C4-2B (cell line): ENCODE results near the gene H6PD.

Experiments used
- H3K27ac ChIP-seq: fragments of 450-650 bp; 2 replicates; pipeline ENCODE4 v1.5.1; 2017
- CTCF ChIP-seq: fragments of 450-650 bp; conservative IDR thresholded peaks from 2 replicates; pipeline ENCODE4 v1.5.1; 2017; ENCODE audit warnings: mild to moderate bottlenecking
- ZFX ChIP-seq: fragments of 450-650 bp; IDR thresholded peaks from 2 replicates; pipeline ENCODE4 v1.6.1; 2017

The H6PD gene

GRCh38 chr1:9235560-9235959, 986 bp downstream of the H6PD start:
- H3K27ac ChIP-seq: peak overlapping the region; percentile 93

DNA sequence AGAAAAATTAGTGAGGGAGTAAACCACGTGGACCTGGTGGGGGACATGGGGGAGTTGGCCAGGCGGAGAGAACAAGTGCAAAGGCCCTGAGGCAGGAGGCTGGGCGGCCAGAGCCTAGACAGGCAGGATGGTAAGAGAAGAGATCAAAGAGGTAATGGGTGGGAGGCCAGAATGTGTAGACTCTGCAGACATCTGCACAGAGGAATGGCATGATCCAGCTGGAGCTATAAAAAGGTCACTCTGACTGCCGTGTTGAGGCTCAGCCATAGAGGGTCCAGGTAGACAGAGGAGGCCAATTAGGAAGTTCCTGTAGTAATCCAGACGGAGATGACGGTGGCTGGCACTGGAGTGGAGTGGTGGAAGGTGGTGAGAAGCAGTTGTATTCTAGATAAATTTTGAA, 3.6 kb downstream of the H6PD start:
- peak overlapping the region; percentile 65 for H3K27ac ChIP-seq
- TF ChIP-seq CTCF: no peak
- no peak for TF ChIP-seq ZFX

More at GRCh38 chr1:9235560-9235959, 986 bp downstream of the H6PD start:
- TF ChIP-seq CTCF (no peak), ZFX (no peak)

GRCh38 chr1:9238550-9238949, 4.0 kb downstream of the H6PD start:
- TF ChIP-seq CTCF (no peak), ZFX (no peak)
- peak overlapping the region; percentile 65 for H3K27ac ChIP-seq

DNA sequence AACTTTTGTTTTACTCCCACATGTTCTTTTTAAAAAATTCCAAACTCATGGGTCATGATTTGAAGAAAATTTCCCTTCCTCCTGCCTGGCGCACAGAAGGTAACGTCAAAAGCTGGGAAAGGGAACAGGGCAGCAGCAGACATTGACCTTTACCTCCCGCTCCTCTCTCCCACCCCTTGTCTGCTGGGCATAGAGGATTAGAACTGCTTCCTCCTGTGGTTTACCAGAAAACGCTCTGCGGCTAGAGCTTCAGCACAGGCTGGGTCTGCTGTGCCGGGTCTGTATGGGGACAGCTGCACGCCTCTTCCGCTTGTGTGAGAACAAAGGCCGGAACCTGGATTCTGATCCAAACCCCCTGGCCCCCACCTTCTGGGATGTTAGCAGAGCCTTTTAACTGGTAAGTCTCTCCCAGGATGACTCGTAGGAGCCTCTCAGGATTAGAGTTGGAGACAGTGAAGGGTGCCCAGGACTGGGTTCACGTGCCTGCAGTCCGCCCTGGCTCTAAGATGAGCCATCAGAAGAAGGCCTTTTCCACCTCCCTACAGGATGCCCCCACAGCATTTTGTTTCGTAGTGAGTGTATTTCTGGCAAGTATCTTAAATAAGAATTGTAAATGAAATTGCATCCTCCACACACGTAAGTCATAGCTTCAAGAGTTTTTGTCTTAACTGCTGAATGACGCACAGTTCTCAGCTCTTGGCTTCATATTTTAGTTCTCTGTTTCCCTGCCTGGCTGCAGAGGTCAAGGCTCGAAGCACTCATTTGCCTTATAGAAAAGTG, 5.2 kb downstream of the H6PD start:
- no peak overlapping the region for H3K27ac ChIP-seq

DNA sequence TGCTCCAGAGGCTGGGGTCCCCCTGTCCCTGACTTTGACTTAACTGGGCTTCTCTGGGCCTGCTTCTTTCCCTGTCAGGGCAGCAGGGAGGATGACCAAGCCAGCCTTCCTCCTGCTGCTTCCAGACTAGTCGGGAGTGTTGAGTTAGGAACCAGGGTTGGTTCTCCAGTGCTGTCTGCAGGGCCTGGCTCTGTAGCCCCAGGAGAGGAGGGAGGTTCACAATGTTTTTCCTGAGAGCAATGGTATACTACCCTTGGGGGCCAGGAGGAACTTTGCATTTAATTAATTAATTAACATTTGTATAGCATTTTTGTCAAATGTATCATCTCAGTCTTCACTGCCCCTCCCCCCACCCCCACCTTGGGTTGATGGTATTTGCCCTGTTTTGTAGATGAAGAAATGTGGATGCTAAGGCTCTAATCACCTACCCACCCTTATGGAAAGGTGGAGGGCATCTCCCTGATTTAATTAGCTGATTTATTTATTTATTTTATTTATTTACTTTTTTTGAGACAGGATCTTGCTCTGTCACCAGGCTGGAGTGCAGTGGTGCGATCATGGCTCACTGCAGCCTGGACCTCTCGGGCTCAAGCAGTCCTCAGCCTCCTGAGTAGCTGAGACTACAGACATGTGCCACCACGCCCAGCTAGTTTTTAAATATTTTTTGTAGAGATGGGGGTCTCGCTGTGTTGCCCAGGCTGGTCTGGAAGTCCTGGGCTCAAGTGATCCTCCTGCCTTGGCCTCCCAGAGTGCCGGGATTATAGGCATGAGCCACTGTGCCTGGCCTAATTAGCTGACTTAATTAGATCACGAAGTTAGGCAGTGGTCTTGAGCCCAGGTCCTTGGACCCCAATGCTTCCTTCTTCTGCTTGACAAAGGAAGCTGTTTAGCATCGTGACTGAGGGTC, 6.6 kb downstream of the H6PD start:
- TF ChIP-seq ZFX: no peak
- no peak for TF ChIP-seq CTCF
- H3K27ac ChIP-seq: peak overlapping the region; percentile 84

More for the DNA sequence above, 5.2 kb downstream of the H6PD start:
- TF ChIP-seq CTCF: no peak

- TF ChIP-seq CTCF (no peak), ZFX (no peak)
- peak overlapping the region; percentile 84 for H3K27ac ChIP-seq
Observed at GRCh38 chr1:9241891-9242290, 7.3 kb downstream of the H6PD start.

DNA sequence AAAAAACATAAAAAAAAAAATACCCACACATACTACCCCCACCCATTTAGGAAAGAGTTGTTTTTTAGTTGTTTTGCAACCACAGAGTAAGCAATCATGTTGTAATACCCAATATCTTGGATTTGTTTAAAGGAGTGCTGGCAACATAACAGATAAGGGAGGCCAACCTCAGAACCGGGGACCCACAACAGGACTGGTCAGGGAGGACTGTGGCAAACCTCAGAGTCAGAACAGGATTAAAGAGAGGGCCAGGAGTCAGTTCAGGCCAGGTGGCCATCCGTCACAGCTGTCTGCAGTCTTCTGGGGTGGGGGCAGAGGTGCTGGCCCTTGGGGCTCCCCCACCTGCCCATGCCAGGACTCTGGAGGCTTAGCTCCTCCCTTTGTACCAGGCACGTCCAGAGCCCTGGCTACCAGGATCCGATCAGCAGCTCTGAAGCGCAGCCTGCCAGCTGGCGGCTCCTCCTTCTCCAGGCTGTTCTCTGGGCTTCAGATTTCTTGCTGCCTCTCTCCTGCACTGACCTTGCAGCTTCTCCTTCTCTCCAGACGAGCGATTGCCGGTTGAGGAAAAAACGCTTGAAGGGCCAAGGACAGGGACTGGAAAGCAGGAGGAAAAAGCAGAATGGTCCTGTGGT, 7.9 kb downstream of the H6PD start:
- TF ChIP-seq CTCF: no peak
- no peak for TF ChIP-seq ZFX
- peak overlapping the region; percentile 84 for H3K27ac ChIP-seq
